ENCODE data around the gene SHC3.
A peak's percentile ranks its signal among the peaks of the same experiment; 100 is the strongest.

The SHC3 gene

DNA sequence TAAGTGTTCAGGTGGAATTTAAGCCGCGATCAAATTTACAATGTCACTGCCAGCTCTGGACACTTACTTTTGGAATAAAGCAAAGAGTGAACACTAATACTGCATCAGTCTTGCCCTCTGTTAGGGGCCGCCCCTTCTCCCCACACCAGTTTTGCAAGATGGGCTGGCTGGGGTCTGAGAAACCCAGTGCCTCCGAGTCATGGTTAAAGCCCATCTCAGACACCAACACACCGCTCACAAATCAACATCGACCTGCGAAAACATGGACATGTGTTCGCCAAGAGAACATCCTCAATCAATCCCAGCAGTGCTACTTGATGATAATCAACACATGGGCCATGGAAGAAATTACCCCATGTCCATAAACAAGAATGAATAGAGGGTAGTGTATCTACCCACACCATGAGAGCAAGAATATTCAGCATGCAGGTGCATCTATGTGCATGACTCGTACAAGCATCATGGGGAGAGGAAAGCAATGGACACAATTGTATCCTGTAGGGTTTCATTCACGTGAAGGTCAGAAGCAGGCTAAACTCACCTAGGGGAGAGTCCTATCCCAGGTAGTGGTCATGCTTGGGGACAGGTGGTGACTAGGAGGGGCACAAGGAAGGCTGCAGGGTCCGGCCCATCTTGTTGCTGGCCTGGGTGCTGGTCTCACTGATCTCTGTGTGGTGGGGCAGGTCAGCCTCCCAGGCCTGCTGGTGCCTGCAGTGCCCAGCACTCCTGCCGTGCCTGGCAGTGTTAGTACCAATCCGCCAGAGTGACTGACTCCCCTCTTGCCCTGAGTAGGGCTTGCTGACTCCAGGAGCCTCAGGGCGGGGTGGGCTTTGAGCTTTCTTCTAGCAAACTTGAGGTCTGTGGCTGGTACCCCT lies 182.3 kb downstream of the SHC3 start:
- peak; percentile 33 for DNase-seq

DNA sequence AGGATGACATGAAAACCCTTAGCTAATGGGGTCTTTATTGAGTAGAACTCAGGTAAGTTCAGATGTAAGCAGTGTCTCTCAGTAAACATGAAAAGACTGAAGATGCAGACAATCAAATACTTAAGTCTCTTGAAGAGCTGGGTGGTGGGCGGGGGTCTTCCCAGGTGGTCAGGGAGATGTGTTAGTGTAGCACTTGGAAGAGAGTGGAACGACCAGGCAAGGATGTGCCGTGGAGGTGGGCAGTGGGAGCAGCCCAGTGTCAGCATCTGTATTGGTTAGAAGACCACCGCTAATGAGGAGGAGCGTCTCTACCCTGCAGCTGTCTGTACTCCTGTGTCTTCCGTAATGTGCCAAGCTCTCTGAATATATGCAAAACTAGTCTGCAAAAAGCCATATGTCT lies 183.0 kb downstream of the SHC3 start:
- no peak for DNase-seq

DNA sequence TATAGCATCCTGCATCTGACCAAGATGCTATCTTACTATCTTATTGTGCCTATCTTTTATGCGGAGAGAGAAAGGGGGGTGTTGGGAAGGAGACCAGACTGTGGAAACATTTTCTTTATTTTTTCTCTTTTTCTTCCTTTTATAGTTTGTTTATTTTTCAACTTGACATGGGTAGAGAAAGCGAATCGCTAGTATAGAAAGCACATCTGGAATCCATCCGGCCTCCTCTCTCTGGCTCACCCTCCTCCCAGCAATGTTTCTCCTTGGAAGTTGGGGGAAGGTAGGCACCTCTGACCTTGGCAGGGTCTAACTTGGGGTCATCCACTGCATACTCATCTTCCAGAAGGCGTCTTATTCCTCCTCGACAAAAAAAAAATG lies 183.4 kb downstream of the SHC3 start:
- DNase-seq = no peak

DNA sequence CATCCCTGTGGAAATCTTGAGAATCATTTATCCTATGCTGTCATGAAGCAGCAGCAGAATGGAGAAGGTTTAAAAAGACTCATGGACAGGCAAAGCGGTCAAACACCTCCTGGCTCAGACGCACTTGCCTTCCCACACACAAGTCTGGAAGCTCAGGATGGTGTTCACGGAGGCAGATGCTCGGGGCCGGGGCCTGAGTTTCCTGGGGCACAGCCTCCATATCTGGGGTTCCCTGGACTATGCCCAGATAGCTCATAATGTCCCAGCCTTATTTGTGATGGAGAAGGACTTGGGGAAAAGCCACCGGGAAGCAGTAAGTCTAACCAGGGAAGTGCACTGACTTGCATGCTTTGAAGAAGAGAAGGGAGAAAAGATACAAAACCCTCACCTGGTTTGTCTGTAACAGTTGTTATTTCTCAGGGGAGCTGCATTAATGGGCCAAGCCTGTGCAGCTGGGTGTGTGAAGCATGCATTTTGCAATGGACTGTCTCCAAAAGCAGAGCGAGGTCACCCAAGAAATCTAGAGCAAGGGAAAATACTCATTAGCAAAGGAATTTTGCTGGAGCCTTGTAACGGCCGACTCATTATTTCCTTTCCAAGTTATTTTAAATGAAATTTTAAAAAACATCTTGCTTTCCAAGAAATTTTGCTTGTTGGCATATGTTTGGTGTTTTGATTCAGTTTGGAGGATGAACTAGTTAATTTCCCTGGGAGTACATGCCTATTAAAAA lies 184.0 kb downstream of the SHC3 start:
- no peak for DNase-seq

DNA sequence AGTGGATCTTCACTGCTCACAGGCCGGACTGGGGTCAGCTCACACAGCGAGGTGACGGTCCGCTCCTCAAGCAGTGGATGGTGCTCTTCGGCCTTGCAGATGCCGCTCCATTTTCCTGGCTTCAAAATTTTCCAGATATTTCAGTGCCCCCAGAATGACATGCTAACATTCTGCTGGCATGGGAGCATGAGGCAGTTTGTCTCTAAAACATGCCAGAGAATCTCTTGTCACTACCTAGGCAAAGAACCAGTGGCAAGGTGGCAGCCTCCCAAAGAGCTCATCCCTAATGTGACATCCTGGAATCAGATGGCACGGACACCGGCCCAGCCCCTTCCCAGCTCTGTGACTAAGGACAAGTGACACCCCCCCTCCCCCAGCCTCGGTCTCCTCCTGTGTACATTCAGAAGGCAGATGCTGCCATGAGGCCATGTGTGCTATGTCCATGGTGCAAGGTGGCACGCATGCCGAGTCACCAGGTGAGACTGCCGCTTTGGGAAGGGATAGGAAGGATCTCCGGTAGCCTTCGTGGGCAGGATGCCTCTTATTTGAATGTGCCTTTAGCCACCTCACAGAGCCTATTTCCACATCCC lies 184.7 kb downstream of the SHC3 start:
- DNase-seq = no peak

DNA sequence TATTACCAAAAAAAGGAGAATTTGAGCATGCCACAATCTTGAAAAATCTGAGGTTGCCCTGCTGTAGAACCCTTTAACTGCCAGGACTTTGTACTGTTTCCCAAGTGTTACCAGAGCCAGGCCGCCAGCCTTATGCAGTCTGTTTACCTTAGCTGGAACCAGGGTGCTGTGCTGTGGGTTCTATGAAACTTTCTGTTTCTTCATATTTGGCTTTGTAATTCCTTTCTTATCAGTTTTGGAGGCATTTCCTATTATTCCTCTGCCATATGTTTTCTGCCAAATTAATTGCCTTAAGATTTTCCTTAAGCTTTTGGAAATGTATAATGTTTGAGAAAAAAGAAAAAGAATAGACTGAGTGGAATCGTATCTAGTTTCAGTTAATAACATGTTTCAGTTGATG lies 185.3 kb downstream of the SHC3 start:
- no peak for DNase-seq

DNA sequence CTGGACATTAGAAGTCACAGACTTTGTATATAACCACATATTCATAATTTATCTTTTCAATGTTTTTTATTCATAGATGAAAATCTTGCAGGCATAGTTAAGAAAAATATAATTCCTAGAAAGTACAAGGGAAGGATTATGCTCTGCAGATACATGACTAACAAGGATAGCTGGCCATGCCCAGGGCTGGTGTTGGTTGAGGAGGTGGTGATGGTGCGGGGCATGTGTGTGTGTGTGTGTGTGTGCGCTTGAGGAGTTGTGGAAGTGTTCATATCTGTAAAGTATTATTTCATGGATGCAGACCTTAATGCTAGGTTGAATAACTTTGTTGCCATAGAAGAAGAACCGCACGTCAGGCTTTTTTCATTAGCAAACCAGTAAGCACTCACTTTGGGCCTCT lies 186.1 kb downstream of the SHC3 start:
- DNase-seq = peak; percentile 38

DNA sequence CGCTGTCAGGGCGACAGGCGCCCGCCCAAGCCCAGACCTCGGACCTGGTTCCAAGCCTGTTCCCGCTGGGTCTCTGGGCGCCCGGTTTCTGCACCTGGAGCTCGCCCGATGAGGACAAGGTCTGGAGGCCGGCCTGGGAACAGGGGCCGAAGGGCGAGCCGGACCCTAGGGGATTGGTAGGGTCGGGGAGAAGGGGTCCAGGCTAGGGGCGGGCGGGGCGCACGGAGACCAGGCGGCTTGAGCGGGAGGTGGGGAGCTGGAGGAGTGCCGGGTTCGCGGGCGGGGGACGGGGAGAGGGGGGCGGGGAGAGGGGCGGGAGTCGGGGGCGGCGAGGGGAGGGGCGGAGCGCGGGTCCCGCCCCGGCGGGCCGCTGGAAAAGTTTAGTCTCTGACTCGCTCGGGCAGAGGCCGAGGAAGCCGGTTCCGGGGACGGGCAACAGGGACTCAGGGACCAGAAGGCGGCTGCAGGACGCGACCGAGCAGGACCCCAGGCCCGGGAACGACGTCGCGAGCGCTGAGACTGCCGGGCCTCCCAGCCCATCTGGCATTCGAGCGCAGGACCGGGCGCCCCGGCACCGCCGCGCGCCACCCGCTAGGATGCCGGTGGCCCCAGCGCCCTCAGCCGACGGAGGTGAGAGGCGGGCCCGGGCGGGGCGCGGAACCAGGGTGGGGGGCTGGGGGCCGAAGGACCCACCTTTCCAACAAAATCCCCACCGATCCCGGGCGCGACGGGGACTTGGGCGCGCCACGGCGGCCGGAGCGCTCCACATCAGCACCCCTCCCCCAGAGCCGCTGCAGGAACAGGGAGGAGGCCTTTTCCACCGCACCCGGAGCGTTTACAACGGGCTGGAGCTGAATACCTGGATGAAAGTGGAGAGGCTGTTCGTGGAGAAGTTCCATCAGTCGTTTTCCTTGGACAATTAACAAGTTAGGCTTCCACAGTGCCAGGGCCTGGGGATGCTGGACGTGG lies 187.3 kb downstream of the SHC3 start, which contains the start of gene S1PR3:
Gene S1PR3, plus strand, starts transcription at position 403 of the 969 bp plus-strand sequence. CDS start 9,733 bp downstream, outside the sequence.
- peak; percentile 71 for DNase-seq

DNA sequence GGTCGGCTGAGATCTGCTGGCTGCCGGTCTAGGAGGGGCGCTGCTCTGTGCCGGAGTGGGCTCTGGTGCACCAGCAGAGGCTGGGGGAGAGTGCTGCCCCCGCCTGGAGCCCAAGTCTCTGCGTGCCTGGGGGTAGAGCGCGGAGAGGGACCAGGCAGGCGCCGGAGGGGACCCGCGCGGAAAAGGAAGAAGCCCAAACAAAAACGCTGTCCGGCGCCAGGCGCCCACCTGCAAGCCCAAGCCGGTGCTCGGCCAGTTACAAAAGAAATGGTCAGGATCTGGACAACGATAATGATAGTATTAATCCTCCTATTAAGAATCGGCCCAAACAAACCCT lies 187.9 kb downstream of the SHC3 start:
- DNase-seq = peak; percentile 48

DNA sequence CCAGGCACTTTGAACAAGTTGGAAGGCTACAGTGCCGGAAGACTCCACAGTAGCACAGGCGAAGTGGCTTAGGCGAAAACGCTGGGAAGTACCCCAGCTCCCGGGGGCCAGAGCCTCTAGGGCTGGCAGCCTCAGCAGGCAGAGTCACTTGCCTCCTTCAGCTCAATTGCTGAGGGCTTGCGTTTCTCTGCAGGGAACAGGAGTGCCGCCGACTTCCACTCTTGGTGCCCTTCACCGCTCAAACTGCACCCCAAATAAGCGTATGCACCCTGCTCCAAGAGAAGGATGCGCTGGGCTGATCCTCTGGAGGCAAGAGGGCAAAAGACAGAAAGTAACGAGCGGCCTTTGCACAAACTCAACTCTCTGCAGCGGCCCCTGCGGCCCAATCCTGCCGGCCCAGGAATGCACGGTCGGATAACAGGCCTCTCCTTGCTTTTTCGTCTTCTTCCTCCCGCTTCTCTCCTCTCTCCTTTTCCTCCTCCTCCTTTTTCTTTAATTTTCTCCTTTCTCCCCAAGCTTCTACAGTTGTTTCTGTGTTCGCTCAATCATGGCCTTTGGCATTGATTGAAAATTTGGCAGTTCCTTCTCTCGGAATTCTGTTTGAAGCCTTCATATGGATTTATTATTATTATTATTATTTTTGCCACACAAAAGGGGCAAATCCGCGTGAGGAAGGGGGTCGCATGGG lies 188.4 kb downstream of the SHC3 start:
- peak; percentile 55 for DNase-seq

DNA sequence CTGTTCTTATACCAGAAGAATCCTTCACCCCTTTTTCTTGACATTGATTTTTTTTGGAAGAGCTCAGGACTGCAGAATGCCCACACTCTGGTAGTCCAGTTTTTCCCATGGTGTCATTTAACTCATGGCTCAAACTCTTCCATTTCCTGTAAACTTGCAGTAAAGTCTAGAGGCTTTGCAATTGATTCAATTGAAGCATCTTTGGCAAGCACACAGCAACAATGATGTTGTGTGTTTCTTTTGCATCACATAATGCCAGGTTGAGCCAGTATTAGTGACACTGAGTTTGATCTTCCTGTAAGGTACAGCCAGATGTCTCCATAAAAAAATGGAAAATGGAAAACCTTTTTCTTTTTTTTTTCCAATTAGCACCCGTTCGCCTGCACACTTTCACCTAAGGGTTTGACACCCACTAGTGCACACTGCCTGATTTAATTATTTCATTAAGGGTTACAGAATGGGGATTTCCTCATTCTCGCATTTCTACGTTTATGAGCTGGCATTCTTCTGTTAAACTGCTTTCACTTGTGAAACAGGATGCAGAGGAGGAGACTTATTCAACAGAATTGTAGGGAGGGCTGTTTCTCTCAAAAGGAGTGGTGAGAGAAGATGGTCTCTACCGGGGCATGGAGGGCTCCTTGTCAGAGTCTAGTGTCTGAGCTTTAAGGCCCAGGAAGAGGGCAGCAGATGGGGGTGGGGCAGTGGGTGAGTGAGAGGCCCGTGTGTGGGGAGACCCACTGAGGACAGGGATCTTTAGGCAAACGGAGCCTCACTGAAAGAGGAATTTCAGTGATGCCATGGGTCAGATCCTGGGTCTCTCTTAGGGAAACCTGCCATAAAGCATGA lies 189.6 kb downstream of the SHC3 start:
- DNase-seq = peak; percentile 56

DNA sequence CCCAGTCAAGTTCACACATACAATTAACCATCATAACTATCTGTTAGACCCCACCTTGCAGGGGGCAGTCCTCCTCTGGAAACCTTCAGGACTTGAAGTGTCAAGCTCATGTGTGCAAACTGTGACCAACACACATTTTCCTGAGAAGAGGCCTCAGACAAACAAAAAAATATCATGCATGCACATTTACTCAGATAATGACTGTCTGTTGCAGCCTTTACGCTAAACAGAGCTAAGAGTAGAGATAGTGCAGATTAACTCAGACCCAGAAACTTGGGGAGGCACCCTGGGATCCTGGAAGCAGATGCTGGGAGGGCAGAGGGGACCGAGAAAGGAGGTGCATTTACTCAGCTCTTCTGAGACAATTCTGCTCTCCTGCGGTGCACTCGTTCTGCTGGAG lies 191.0 kb downstream of the SHC3 start:
- DNase-seq = peak; percentile 32

DNA sequence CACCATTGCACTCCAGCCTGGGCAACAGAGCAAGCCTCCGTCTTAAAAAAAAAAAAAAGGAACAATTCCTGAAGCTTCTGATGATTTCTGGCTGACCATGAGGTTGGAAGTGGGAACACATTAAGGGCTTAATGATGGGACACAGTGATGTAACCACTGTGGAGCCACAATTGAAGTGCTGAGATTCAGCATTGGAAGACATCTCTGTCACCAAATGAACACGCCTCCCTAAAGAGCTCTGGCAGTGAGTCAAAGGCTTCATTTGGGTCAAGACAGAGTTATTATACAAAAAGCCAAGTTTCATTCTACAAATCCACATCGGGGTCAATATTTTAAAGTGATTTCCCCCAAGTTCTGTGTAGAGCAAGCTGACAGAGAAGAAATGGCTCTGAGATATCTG lies 191.8 kb downstream of the SHC3 start:
- DNase-seq = no peak

DNA sequence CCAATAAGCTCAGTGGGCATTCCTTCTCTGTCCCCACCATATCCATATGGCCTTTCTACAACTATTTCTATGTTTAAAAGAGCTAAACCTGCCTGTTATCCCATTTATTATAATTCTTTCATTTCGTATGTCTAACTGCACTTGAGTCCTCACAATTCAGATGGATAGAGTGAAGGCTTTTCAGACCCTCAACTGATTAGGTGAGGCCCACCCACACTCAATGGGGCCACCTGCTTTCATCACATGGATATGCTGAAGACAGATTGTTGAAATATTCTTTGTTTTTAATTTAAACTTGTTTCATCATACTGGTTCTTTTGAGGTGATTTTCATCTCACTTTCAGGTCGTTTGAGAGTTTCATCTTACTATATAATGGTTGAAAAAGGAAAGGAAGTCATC lies 193.0 kb downstream of the SHC3 start:
- no peak for DNase-seq

DNA sequence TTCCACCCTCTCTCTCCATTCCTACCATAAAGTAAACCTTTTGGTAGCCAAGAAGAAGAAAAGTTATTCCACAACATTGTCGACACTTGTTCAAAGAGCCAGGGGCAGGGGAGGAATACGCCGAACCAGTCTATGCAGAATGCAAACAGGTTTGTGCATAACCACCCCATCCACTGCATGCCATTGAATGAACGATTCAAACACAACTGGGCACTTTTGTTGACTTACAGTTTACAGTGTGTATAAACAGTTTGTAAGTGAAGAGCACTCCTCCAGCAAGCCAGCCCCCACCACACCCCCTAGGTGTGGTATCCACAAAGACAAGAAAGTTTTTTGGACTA lies 194.1 kb downstream of the SHC3 start:
- DNase-seq = no peak

DNA sequence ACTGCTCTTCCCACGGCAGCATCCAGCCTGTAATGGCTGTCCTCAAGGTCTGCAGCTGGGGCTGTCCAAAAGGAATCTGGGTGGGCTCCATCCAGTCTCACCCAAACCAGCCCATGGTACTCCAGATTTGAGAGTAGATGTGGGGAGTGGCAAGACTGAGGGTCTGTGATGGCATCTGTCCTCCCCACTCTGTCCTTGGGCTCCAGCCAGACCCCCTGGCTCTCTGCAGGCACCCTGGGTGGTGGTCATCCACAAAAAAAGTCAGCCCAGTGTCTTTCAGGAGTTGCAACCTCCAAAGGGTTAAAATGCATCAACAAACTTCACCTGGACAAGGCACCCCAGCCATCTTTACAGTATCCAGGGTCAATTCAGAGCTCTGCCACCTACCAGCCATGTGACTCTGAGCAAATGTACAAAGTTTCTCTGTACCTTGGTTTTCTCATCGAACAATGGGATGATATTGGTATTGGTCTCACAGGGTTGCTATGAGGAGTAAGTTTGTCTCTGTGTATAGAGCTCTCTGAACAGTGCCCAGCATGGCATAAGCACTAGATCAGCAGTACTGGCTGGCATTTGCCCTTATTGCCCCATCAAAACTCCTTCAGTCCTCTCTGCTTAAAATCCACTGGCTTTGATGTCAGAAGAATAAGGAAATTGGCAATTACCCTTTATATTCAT lies 194.6 kb downstream of the SHC3 start:
- no peak for DNase-seq

DNA sequence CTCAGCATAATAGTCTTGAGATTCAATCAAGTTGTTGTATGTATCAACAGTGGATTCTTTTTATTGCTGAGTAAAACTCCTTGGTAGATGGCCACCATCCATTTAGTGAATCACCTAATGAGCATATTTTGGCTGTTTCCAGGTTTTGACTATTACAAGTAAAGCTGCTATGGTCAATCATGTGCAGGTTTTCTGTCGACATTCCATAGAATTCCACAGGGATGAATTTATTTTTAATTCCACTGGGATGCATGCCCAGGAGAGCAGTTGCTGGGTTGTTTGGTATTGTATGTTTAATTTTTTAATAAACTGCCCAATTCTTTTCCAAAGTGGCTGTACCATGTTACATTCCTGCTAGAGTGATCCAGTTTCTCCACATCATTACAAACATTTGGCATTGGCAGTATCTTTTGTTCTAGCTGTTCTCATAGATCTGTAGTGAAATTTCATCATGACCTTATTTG lies 197.8 kb downstream of the SHC3 start:
- no peak for DNase-seq

DNA sequence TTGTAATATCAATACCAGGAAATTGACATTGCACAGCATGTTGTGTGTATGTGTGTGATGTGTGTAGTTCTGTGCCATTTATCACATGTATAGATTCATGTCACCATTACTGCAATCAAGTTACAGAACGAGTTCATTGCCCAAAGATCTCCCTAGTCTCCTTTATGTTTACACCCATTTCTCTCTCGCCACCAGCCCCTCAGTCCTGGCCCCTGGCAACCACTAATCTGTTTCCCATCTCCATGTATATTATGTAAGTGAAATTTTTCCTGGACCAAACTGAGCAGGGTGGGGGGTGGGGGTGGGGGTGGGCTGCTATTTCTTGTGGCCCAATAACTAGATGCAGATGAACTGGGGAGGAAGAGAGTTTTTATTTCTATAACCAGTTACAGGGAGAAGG lies 198.8 kb downstream of the SHC3 start:
- DNase-seq = no peak

DNA sequence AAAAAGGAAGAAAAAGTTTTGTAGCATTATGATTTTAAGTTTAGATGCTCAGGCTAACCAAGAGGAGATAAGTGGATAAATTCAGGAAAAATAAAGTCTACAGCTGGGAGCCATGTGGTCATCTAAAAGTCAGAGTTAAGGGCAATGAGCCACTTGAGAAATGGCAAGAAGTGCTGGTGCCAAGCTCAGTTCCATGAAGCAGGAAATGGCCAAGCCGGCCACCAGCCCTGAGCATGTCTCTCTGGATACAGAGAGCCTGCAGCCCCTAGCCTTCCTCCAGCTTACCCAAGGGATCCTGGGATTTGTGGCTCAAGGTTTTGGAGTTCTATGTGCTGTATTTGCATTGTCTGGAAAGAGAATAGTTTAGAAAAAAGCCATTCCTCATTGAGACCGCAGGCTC lies 199.6 kb downstream of the SHC3 start:
- DNase-seq = peak; percentile 30

DNA sequence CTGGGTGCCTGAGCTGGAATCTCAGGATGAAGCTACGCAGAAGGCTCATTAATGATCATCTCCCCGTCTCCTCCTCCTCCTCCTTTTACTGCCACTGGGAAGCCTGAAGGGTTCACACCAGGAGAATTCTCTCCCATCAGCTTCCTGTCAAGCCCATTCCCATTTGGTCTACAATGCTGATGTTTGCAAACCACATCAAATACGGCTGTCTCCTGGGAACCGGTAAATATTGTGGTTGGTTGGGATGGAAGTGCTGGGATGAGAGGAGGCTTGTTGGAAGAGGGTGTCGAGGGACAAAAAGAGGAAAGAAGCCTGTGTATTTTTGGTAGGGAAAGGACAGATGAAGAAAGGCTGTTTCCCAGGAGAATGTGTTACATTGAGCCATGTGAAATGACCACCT lies 200.6 kb downstream of the SHC3 start:
- peak; percentile 10 for DNase-seq

DNA sequence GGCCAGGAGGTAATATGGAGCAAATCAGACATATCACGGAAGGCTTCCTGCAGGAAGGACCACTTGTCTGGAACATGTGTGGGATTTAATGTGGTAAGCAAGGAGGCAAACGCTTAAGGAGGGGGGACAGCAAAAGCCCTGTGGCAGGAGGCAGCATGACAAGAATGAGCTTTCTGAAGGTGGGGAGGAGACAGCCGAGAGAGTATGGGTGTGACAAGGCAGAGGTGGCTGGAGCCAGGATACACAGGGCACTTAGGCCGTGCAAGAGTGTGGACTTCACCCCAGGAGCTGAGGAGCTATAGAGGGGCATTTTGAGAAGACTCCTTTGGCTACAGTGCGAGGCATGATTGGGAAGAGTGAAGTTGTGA lies 201.7 kb downstream of the SHC3 start:
- peak; percentile 30 for DNase-seq

Data from activated CD8-positive, alpha-beta memory T cell treated with anti-CD3 and anti-CD28 coated beads, Interleukin-2, amount 50 U/mL, for 48 hours (primary cell).